Measurements from ENCODE around the gene KIF4A.

The KIF4A gene

DNA sequence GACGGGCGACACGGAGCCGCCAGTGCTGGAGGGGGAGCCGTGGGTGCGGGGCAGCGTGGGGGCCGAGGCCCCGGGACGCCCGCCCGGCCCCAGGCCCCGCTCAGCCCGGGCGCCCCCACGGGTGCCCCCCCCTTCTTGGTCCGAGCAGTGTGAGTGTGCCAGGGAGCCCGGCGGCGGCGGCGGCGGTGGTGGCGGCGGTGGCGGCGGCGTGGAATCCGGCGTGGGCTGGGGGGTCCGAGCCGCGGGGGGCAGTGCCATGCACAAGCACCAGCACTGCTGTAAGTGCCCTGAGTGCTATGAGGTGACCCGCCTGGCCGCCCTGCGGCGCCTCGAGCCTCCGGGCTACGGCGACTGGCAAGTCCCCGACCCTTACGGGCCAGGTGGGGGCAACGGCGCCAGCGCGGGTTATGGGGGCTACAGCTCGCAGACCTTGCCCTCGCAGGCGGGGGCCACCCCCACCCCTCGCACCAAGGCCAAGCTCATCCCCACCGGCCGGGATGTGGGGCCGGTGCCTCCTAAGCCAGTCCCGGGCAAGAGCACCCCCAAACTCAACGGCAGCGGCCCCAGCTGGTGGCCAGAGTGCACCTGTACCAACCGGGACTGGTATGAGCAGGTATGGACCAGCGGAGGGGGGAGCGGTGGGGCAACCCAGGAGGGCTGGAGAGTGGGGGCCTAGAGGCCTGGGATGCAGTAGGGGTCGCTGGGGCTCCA lies 155.2 kb downstream of the KIF4A start:
- no peak for DNase-seq

DNA sequence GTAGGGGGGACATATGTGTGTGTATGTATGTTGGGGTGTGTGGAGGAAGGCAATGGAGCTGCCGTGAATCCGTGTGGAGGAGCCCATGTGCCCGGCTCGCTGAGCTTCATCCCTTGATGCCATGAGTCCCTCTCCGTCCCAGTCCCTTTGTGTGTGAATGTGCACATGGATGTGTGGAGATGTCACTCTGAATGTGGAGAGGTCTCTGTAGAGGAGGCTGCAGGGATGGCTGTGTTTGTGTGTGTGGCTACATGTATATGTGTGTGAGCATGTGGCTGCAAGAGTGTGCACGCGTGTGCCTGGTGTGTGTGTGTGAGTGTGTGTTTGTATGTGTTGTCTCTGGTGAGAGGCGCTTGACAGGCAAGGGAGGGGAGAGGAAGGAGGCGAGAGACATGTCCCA lies 156.0 kb downstream of the KIF4A start:
- DNase-seq, result no peak

DNA sequence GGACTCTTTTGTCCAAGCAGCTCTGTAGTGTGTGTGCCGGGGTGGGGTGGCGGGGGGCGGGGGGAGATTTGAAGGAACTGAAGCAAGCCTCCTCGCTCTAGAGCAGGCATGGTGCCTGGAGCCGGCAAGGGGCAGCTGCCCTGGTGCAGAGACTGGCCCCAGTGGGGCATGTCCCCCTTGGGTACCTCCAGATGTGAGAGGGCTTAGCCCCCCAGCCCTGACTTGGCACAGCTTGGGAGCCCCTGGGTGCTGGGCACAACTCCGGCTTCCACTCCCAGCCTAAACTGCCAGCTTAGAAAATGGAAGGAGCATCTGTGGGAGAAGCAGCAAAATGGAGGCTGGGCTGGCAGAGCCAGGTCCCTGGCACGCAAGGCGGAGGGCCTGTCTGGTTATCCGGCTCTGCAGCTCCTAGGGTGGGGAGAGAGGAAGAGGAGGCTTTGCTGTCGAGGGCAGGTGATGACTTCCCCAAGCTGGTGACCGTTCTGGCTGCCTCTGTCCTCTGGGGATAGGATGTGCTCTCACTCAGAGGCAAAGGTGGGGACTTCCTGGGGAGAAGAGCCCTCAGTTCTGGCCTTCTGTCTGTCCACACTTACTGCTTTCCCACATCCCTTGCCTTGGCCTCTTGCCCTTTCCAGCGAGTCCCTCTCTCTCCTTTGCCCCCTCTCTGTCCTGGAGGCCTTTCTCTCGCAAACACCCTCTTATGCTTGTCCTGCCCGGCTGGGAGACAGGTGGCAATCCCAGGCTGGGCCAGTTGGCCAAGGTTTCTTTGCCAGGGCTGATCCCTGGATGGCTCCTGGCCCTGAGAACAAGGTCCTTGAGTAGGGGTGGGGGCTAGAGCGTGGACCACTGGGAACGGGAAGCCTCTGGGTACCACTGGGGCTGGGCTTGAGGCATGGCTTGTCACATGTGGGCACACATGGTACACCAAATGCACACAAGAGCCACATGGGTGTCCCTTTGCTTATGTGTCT lies 156.8 kb downstream of the KIF4A start:
- no peak for DNase-seq

DNA sequence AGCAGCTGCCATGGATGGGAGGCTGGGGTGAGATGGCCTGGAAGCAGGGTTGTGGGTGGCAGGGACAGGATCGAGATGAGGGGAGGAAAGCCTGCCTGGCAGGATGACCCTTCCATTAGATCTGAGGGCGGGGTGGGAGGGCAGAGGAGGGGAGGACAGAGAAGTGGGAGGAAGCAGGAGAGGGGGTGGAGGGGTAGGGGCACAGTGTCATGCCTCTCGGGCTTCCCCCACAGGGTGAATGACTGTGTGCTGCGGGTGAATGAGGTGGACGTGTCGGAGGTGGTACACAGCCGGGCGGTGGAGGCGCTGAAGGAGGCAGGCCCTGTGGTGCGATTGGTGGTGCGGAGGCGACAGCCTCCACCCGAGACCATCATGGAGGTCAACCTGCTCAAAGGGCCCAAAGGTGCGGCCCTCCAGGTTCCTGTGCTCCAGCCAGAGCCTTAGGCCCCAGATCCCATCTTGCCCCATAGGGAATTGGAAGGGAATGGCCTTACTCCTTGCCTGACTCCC lies 159.6 kb downstream of the KIF4A start:
- no peak for DNase-seq

DNA sequence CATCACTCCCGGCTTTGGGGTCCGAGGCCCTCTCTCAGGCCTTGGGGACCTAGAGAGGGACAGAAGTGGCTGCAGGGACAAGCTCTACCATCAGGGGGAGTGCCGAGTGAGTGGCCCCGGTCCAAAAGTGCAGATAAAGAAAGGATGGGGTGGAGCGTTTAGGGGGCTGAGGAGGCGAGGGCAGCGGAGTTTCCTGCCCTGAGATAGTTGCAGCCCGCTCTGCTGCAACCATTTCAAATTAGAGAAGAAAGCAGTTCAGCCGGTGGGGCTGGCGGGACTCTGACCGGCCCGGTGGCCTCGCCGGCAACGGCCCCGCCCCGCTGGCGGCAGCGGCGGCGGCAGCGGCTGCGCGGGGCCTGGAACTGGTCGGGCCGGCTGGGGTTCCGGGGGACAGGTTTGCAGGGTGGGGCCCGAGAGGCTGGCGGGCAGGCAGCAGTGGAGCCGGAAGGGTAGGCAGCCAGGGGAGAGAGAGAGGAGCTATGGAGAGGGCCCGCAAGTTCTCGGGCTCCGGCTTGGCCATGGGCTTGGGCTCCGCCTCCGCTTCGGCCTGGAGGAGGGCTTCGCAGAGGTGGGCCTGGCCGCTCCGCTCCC lies 162.3 kb downstream of the KIF4A start:
- peak; percentile 21 for DNase-seq

DNA sequence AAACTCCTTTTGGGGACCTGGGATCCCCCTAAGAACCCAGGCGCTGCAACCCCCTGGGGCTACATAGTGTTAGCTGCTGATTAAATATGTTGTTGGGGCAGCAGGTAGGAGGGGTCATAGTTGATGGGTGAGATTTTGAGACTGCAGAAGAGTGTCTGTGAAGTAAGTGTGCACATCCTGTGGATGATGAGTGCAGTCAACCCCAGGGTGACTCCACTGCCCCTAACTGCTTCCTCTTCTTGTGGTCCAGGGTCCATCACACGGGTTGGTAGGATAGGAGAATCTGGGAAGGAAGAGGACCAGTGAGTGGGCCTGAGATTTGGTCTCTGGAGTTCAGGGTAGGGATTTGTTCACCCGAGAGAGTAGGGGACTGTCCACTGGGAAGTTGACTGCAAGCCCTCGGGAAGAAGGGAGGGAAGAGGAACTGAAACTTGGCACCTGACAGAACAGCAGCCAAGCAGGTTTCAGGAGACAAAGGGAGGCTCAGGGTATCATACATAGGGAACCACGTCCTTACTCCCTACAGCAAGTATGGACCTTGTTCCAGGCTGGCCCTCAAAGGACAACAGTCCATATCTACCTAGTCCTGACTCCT lies 163.2 kb downstream of the KIF4A start:
- DNase-seq, result no peak

DNA sequence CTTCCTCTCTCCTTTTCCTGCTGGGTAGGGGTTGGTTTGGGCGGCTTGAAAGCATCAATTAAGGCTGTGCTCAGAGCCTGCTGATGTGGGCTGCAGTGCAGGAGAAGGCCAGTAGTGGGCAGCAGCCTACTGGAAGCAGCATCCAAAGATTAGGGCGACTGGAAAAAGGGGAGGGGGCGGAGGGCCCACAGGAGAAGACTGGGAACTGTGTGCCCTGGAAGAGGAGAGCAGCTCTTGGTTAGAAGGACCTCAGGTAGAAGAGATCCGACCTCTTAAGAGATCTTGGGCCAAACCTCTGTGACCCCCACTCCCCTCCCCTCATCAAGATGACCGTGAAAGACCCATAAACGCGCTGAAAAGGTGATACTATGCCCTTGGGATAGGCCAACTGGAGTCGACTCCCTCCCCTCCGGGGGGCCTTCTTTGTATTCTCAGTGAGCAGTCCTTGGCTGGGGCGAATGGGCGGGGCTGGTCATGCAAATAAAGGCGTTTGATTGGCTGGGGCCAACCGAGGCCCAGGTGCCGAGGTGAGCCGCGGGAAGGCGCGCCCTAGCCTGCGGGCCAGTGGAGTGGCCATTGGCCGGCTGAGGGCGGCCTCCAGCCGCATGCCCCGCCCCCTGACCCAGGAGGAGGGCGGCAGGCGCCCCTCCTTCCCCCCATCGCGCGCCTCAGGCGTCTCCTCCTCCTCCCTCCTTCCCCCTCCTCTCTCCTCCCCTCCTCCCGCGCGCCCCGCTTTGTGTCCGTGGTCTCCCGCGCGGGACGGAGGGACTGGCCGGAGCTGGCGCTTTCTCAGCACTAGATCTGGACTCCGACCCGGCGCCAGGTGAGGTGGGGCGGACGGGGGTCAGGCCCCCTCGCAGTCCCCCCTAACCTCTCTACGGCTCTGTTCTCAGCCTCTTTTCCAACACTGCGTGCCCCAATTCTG lies 164.8 kb downstream of the KIF4A start:
- peak; percentile 32 for DNase-seq

DNA sequence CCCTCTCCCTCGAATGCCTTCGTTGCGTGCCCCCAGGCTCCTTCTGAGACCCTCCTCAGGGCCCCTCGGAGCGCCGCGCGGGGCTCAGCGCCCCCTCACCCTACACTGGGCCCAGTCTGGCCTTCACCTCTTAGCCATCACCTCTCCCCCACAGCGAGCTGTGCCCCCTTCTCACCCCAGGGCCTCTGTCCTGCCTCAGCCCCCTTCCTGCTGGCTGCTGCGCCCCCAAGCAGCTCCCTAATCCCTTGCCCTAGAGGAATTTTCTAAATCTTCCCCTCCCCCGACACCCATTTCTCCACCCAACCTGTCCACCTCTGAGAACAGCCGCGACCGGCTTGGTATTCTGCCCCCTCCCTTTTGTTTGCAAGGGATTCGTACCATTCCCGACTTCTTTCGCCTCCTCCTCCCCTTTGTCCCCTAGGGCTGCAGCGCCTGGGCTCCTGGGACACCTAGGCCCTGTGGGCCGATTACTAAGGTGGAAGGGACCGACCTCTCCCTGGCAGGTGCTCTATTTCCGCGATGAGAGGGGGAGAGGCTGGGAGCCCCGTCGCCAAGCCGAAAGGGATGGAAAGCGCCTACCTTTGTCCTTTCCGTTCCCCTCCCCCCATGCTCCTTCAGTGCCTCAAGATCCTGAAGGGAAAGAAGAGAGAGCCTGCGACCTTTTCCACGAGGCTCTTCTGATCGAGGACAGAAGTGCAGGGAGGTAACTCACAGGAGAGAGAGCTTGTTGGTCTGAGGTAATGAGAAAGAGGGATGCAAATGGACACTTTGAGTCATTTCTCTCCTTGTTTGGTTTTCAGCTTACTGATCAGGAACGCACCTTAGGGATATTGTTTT lies 165.7 kb downstream of the KIF4A start:
- DNase-seq, result no peak

DNA sequence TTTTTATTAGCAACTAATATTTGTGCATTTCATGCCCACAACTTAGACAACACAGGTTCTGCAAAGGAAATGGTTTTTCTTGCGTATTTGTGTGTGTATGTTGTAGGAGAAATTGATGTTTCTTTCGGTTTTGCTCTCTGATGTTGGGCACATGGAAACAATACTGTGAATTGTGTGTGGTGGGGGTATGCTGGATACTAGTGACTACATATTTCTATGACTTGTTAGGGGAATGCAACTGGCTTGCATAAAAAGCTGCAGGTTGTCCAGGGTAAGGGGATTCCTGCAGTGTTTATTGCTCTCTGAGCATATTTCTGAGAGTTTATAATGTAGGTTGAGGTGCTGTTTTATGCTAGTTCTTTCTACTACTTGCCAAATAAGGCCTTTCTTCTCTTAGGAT lies 166.4 kb downstream of the KIF4A start:
- no peak for DNase-seq

DNA sequence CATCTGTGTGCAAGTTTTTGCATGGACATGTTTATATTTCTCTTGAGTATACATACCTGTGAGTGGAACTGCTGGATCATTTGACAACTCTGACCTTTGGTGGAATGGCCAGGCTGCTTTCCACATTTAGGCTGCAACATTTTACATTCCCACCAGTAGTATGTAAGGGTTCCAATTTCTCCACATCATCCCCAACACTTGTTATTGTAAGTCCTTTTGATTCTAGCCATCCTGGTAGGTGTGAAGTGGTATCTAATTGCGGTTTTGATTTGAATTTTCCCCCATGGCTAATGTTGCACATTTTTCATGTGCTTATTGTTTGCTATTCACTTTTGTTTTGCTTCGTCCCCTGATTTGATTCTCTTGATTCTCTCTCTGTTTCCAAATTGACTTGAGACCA lies 171.1 kb downstream of the KIF4A start:
- no peak for DNase-seq

DNA sequence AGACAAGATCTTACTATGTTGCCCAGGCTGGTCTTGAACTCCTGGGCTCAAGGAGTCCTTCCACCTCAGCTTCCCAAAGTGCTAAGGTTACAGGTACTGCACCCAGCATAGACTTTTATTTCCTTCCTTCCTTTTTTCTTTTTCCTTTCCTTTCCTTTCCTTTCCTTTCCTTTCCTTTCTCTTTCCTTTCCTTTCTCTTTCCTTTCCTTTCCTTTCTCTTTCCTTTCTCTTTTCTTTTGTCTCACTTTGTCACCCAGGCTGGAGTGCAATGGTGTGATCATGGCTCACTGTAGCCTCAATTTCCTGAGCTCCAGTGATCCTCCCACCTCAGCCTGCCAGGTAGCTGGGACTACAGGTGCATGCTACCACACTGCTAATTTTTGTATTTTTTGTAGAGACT lies 174.1 kb downstream of the KIF4A start:
- no peak for DNase-seq

DNA sequence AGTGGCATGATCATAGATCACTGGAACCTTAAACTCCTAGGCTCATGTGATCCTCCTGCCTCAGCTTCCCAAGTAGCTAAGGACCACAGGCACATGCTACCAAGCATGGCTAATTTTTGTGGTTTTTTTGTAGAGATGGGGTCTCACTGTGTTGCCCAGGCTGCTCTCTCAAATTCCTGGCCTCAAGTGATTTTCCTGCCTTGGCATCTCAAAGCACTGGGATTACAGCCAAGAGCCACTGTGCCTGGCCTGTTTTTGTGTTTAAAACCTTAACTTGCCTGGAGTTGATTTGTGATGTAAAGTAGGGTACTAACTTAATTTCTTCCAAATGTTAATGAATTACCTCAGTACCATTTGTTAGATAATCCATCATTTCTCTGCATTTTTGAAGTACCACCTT lies 177.1 kb downstream of the KIF4A start:
- no peak for DNase-seq

DNA sequence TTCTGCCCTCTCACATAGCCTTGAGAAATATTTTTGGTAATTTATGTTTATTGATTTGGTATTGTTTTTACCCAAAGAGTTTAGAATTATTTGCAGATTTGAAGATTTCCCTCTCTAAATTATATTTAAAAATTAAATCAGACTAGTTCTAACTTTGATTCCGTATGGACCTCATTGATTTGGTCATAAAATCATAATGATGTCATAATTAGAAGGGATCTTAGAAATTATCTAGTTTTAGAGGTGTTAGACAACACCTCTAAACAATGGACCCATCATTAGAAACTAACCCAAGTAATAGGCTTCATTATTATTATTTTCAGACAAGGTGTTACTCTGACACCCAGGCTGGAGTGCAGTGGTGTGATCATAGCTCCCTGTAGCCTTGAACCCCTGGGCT lies 178.8 kb downstream of the KIF4A start:
- DNase-seq, result no peak

Measured in inflammatory macrophage treated with lipopolysaccharide for 4 hours (primary cell).